Measurements from ENCODE around the gene FOXI3.

DNA sequence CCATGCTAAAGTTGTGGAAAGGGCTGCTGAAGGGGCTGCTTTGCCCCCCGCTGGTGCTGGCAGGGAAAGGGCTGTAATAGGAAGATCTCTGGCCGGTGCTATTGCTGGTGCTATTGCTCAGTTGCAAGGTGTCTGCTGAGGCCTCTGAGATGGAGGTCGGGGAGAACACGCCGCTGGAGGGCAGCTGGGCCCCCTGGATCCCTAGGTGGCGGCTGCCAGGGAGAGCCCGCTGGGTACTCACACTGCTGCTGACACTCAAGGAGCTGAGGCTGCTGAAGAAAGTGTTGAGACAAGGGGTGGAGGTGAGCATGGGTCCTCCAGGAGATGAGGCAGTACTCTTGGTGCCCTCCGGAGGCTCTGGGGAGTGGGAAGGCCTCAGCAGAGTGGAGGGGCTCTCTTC, 4.2 kb downstream of the FOXI3 start:
- TF ChIP-seq YY1 (IDR thresholded peaks at IDR 0.05; ENCODE audit: insufficient read depth, insufficient read length): no peak
- no peak for TF ChIP-seq ZNF274 (IDR thresholded peaks at IDR 0.05; ENCODE audit: low read depth, low read length)
